HCT116 (cell line): ENCODE data around the gene KLHDC10. TPM values are rescaled to one million over a fixed set of nuclear protein-coding genes. Genes with fewer than 3 reads are reported as not detected.

Source experiments
- ATAC-seq: fragments of 200-7000 bp; cut with Tn5 transposase; 2 replicates; pipeline ENCODE4 v1.9.1; 2020; ENCODE audit warnings: mild to moderate bottlenecking, moderate library complexity
- BruUV-seq: library from RNA; stranded (reverse); fragments of 400-500 nt; replicated peaks from 2 replicates; lab custom pipeline; 2021; lab: Mats Ljungman, UMichigan
- CTCF ChIA-PET: fragments of 300-600 bp; sonication (Branson Sonifier 250); formaldehyde crosslinking; loops from one replicate; lab custom pipeline; 2021; ENCODE audit warnings: antibody characterized with exemption; lab: Charles Lee
- POLR2A ChIA-PET: fragments of 300-600, 350-600 bp; sonication (Branson Sonifier 250); formaldehyde crosslinking; loops from one replicate; lab custom pipeline; 2021; ENCODE audit warnings: antibody characterized with exemption; lab: Charles Lee
- RAD21 ChIA-PET, 2 experiments: fragments of 300-600 bp; sonication (Branson Sonifier 250); formaldehyde crosslinking; loops; one replicate each; lab custom pipeline; 2023; ENCODE audit warnings: low total read pairs in 2 of 2; ENCODE audit not compliant: uncharacterized antibody in 2 of 2, unreplicated experiment in 2 of 2, low non-redundant PET in 1 of 2; lab: Charles Lee
- DNase-seq: peaks from one replicate; pipeline ENCODE4 v3.0.0-alpha.2; 2010; ENCODE audit warnings: low read depth, low spot score
- H2AFZ ChIP-seq: fragments of 200-600 bp; shearing (Covaris generic), sonication (generic); 2 replicates; pipeline ENCODE4 v1.6.1; 2017; ENCODE audit warnings: low read depth, mixed run types, mixed read lengths, antibody characterized with exemption, low read length; ENCODE audit not compliant: poor library complexity, severe bottlenecking
- H3K27ac ChIP-seq: 2 replicates; pipeline ENCODE4 v1.5.1; 2012; ENCODE audit warnings: low read depth, low read length
- H3K27me3 ChIP-seq: fragments of 200-600 bp; sonication (generic); 2 replicates; pipeline ENCODE4 v1.6.1; 2016; ENCODE audit warnings: mixed run types, low read length, mixed read lengths; ENCODE audit not compliant: insufficient read depth
- H3K36me3 ChIP-seq, 2 experiments: fragments of 200-500 bp in 1 of 2; fragments of 200-600 bp in 1 of 2; sonication (Bioruptor generic) in 1 of 2; sonication (generic) in 1 of 2; 2 replicates each; pipeline versions ENCODE4 v1.5.1 to v1.6.1; 2014 to 2016; ENCODE audit warnings: low read length in 2 of 2, inconsistent platforms in 1 of 2, mixed read lengths in 1 of 2, mixed run types in 1 of 2; ENCODE audit not compliant: insufficient read depth in 2 of 2, control insufficient read depth in 1 of 2
- H3K4me1 ChIP-seq, 2 experiments: fragments of 200-600 bp in 1 of 2; sonication (generic) in 1 of 2; 2 replicates each; pipeline versions ENCODE4 v1.5.1 to v1.6.1; 2012 to 2017; ENCODE audit warnings: low read length in 2 of 2, inconsistent platforms in 1 of 2, mild to moderate bottlenecking in 1 of 2, mixed read lengths in 1 of 2, mixed run types in 1 of 2, moderate library complexity in 1 of 2; ENCODE audit not compliant: insufficient read depth in 2 of 2, control insufficient read depth in 1 of 2
- H3K4me2 ChIP-seq: fragments of 200-600 bp; sonication (generic); 2 replicates; pipeline ENCODE4 v1.6.1; 2017; ENCODE audit warnings: mixed run types, low read length, mixed read lengths
- H3K4me3 ChIP-seq, 2 experiments: fragments of 200-600 bp in 1 of 2; sonication (generic) in 1 of 2; replicated peaks in 1 of 2; 2 replicates each; pipeline ENCODE4 v1.5.1; 2011 to 2016; ENCODE audit warnings: low read length in 2 of 2, control low read depth in 1 of 2, low read depth in 1 of 2, mild to moderate bottlenecking in 1 of 2, mixed read lengths in 1 of 2, mixed run types in 1 of 2
- H3K79me2 ChIP-seq: fragments of 200-600 bp; sonication (generic); 2 replicates; pipeline ENCODE4 v1.6.1; 2017; ENCODE audit warnings: mild to moderate bottlenecking, mixed run types, low read length, moderate library complexity, mixed read lengths; ENCODE audit not compliant: insufficient read depth
- H3K9ac ChIP-seq: fragments of 200-600 bp; sonication (generic); 2 replicates; pipeline ENCODE4 v1.6.1; 2016; ENCODE audit warnings: low read length, mixed read lengths
- H3K9me2 ChIP-seq: fragments of 200-600 bp; sonication (generic), shearing (Covaris generic); 2 replicates; pipeline ENCODE4 v1.6.1; 2017; ENCODE audit warnings: mixed run types, mild to moderate bottlenecking, moderate library complexity; ENCODE audit not compliant: insufficient read depth
- H3K9me3 ChIP-seq, 2 experiments: fragments of 200-500 bp in 1 of 2; fragments of 200-600 bp in 1 of 2; sonication (Bioruptor generic) in 1 of 2; sonication (generic) in 1 of 2; 2 replicates each; pipeline ENCODE4 v1.6.1; 2014 to 2017; ENCODE audit warnings: low read length in 2 of 2, mixed read lengths in 2 of 2, inconsistent platforms in 1 of 2, low read depth in 1 of 2, mild to moderate bottlenecking in 1 of 2, mixed run types in 1 of 2, moderate library complexity in 1 of 2; ENCODE audit not compliant: control insufficient read depth in 1 of 2, insufficient read depth in 1 of 2
- H4K20me1 ChIP-seq: fragments of 200-600 bp; sonication (generic), shearing (Covaris generic); 2 replicates; pipeline ENCODE4 v1.6.1; 2017; ENCODE audit warnings: mixed run types, mild to moderate bottlenecking, moderate library complexity; ENCODE audit not compliant: insufficient read depth
- ATF3 ChIP-seq: IDR thresholded peaks from 2 replicates; pipeline ENCODE4 v1.6.1; 2012
- CBX3 ChIP-seq: IDR thresholded peaks from 2 replicates; pipeline ENCODE4 v1.6.1; 2012; ENCODE audit warnings: low read depth
- CEBPB ChIP-seq: IDR thresholded peaks from 2 replicates; pipeline ENCODE4 v1.6.1; 2012; ENCODE audit warnings: low read depth
- CTCF ChIP-seq, 3 experiments: fragments of 200-600 bp in 1 of 3; sonication (generic) in 1 of 3; IDR thresholded peaks in 2 of 3; conservative IDR thresholded peaks in 1 of 3; 2 replicates each; pipeline ENCODE4 v1.5.1; 2012 to 2017; ENCODE audit warnings: low read depth in 2 of 3, low read length in 2 of 3, antibody characterized with exemption in 1 of 3, borderline replicate concordance in 1 of 3, control low read depth in 1 of 3, mild to moderate bottlenecking in 1 of 3, mixed read lengths in 1 of 3, mixed run types in 1 of 3, moderate library complexity in 1 of 3; ENCODE audit not compliant: insufficient read depth in 1 of 3
- ELF1 ChIP-seq: IDR thresholded peaks from 2 replicates; pipeline ENCODE4 v1.6.1; 2012; ENCODE audit warnings: low read depth, borderline replicate concordance
- EZH2 ChIP-seq: fragments of 200-600 bp; sonication (generic); IDR thresholded peaks from 2 replicates; pipeline ENCODE4 v1.6.1; 2017; ENCODE audit warnings: antibody characterized with exemption, mixed run types
- EZH2phosphoT487 ChIP-seq: fragments of 200-600 bp; IDR thresholded peaks from 2 replicates; pipeline ENCODE4 v1.6.1; 2018; ENCODE audit warnings: antibody characterized with exemption, borderline replicate concordance
- JUND ChIP-seq: IDR thresholded peaks from 2 replicates; pipeline ENCODE4 v1.6.1; 2012
- MAX ChIP-seq: IDR thresholded peaks from 2 replicates; pipeline ENCODE4 v1.6.1; 2012
- RAD21 ChIP-seq: IDR thresholded peaks from 2 replicates; pipeline ENCODE4 v1.6.1; 2012; ENCODE audit warnings: low read depth, mild to moderate bottlenecking
- REST ChIP-seq: IDR thresholded peaks from 2 replicates; pipeline ENCODE4 v1.6.1; 2012; ENCODE audit warnings: low read depth
- SIN3A ChIP-seq: IDR thresholded peaks from 2 replicates; pipeline ENCODE4 v1.6.1; 2012; ENCODE audit warnings: low read depth
- SRF ChIP-seq: IDR thresholded peaks from 2 replicates; pipeline ENCODE4 v1.6.1; 2012; ENCODE audit warnings: low read depth
- ZFX ChIP-seq: fragments of 450-650 bp; IDR thresholded peaks from 2 replicates; pipeline ENCODE4 v1.6.1; 2017
- intact Hi-C: fragments of 100-400 bp; cut with micrococcal nuclease; formaldehyde crosslinking; loops from 2 replicates; pipeline ENCODE4 v1.10.0; 2022
- total RNA-seq: library from RNA; stranded (reverse); gene quantifications from one replicate; pipeline ENCODE4 v1.2.1, GENCODE V29; 2021; ENCODE audit not compliant: unreplicated experiment

Gene KLHDC10
- total RNA-seq, 1 experiment from 2014 or later: 25.8 TPM

GRCh38 chr7:130095812-130096211 lies 25.5 kb downstream of the KLHDC10 start:
- intact Hi-C loops: no loop called here
- RAD21 ChIA-PET: no interaction called here
- TF ChIP-seq ELF1 (no peak), ZFX (no peak), REST (no peak), SIN3A (no peak), RAD21 (no peak), EZH2 (no peak), JUND (no peak), ATF3 (no peak), CBX3 (no peak), SRF (no peak), MAX (no peak), CTCF (IDR thresholded peaks at IDR 0.05 in 2 of 3, conservative IDR thresholded peaks at IDR 0.05 in 1 of 3; ENCODE audit: borderline replicate concordance in 1 of 3, insufficient read depth in 1 of 3, low read depth in 2 of 3, low read length in 2 of 3) (no peak), EZH2phosphoT487 (no peak), CEBPB (no peak)
- H3K9me2 ChIP-seq: no peaks in the 10 kb centered on the region
- no peak overlapping the region for H3K9ac ChIP-seq
- no peak for DNase-seq
- ATAC-seq: no peak
- H3K9me3 ChIP-seq: no peaks in the 10 kb centered on the region
- H3K4me3 ChIP-seq: no peak overlapping the region
- BruUV-seq: no TSS peak
- H3K27ac ChIP-seq: no peak overlapping the region
- H3K4me1 ChIP-seq: no peaks in the 10 kb centered on the region
- CTCF ChIA-PET: interaction anchor here (0.9 to 1.7 kb wide), 6 partner anchors 9 to 662 kb away, joined by 3 to 11 read pairs (median 4); no protein-coding TSS in a partner anchor
- H3K27me3 ChIP-seq: no peaks in the 10 kb centered on the region
- POLR2A ChIA-PET: interaction anchor here (1.2 kb wide), 1 partner anchor 9 kb away, joined by 4 read pairs; no protein-coding TSS in a partner anchor
- no peak overlapping the region for H2AFZ ChIP-seq
- peaks cover 27% of the 10 kb centered on the region for H3K79me2 ChIP-seq
- H4K20me1 ChIP-seq: no peaks in the 10 kb centered on the region
- H3K4me2 ChIP-seq: no peak overlapping the region
- no peaks in the 10 kb centered on the region for H3K36me3 ChIP-seq
